ENCODE results near the gene PHF24.

The PHF24 gene

GRCh38 chr9:35028341-35028740, 70.3 kb downstream of the PHF24 start:
- H3K9ac ChIP-seq (ENCODE audit: low read length) = no peak overlapping the region
- no peak overlapping the region for H2BK120ac ChIP-seq (ENCODE audit: insufficient read depth, low read length, poor library complexity)
- H4K8ac ChIP-seq (ENCODE audit: low read depth, low read length) = no peak overlapping the region
- H3K9me3 ChIP-seq (ENCODE audit: insufficient read depth, low read depth, low read length) = peaks cover 2% of the 10 kb centered on the region
- no peak overlapping the region for H3K27ac ChIP-seq (ENCODE audit: low read depth, low read length)
- H3K36me3 ChIP-seq (ENCODE audit: control insufficient read depth in 1 of 2, insufficient read depth in 2 of 2, low read length in 2 of 2) = no peaks in the 10 kb centered on the region
- H4K91ac ChIP-seq (ENCODE audit: low read depth, low read length) = no peak overlapping the region
- peaks cover 6 to 16% of the 10 kb centered on the region in 2 experiments for H3K4me1 ChIP-seq (ENCODE audit: control insufficient read depth in 1 of 2, insufficient read depth in 2 of 2, low read length in 2 of 2)
- no peak overlapping the region for H2AK5ac ChIP-seq (ENCODE audit: low read length)
- no peak overlapping the region for H2BK5ac ChIP-seq (ENCODE audit: low read depth, low read length, poor library complexity)
- no peak overlapping the region for H3K23ac ChIP-seq (ENCODE audit: low read length)
- no peak overlapping the region for H3K4me3 ChIP-seq (ENCODE audit: low read depth, low read length)
- no peak overlapping the region for H3K4me2 ChIP-seq (ENCODE audit: low read length)
- H3K79me2 ChIP-seq (ENCODE audit: control insufficient read depth, insufficient read depth, low read length, poor library complexity) = no peaks in the 10 kb centered on the region
- no peak overlapping the region for H2BK12ac ChIP-seq (ENCODE audit: low read length)
- no peak overlapping the region for H3K4ac ChIP-seq (ENCODE audit: low read depth, low read length)
- H3K27me3 ChIP-seq (ENCODE audit: insufficient read depth, low read length) = no peaks in the 10 kb centered on the region
- H3K18ac ChIP-seq (ENCODE audit: low read length) = no peak overlapping the region
- H2AFZ ChIP-seq (ENCODE audit: insufficient read depth, low read length, poor library complexity) = no peak overlapping the region
- H3K79me1 ChIP-seq (ENCODE audit: low read length) = peaks cover 6% of the 10 kb centered on the region
- H4K12ac ChIP-seq (ENCODE audit: low read depth, low read length) = no peak overlapping the region
- no peak overlapping the region for H3K14ac ChIP-seq (ENCODE audit: low read length)
- DNase-seq = peak in 1 of 2 donors; percentile 44

GRCh38 chr9:35029241-35029640, 71.2 kb downstream of the PHF24 start:
- no peak overlapping the region for H2AFZ ChIP-seq (ENCODE audit: insufficient read depth, low read length, poor library complexity)
- H3K4ac ChIP-seq (ENCODE audit: low read depth, low read length) = no peak overlapping the region
- no peak overlapping the region for H3K9ac ChIP-seq (ENCODE audit: low read length)
- peaks cover 6 to 16% of the 10 kb centered on the region in 2 experiments for H3K4me1 ChIP-seq (ENCODE audit: control insufficient read depth in 1 of 2, insufficient read depth in 2 of 2, low read length in 2 of 2)
- H2BK5ac ChIP-seq (ENCODE audit: low read depth, low read length, poor library complexity) = no peak overlapping the region
- no peak overlapping the region for H3K23ac ChIP-seq (ENCODE audit: low read length)
- peaks cover 6% of the 10 kb centered on the region for H3K79me1 ChIP-seq (ENCODE audit: low read length)
- H4K8ac ChIP-seq (ENCODE audit: low read depth, low read length) = no peak overlapping the region
- no peaks in the 10 kb centered on the region for H3K36me3 ChIP-seq (ENCODE audit: control insufficient read depth in 1 of 2, insufficient read depth in 2 of 2, low read length in 2 of 2)
- H3K27ac ChIP-seq (ENCODE audit: low read depth, low read length) = no peak overlapping the region
- peak; percentile 87 to 91 for DNase-seq
- no peaks in the 10 kb centered on the region for H3K27me3 ChIP-seq (ENCODE audit: insufficient read depth, low read length)
- no peak overlapping the region for H3K4me2 ChIP-seq (ENCODE audit: low read length)
- no peak overlapping the region for H3K18ac ChIP-seq (ENCODE audit: low read length)
- H3K14ac ChIP-seq (ENCODE audit: low read length) = no peak overlapping the region
- no peaks in the 10 kb centered on the region for H3K79me2 ChIP-seq (ENCODE audit: control insufficient read depth, insufficient read depth, low read length, poor library complexity)
- H2BK12ac ChIP-seq (ENCODE audit: low read length) = no peak overlapping the region
- no peak overlapping the region for H4K12ac ChIP-seq (ENCODE audit: low read depth, low read length)
- no peak overlapping the region for H3K4me3 ChIP-seq (ENCODE audit: low read depth, low read length)
- no peak overlapping the region for H2AK5ac ChIP-seq (ENCODE audit: low read length)
- H3K9me3 ChIP-seq (ENCODE audit: insufficient read depth, low read depth, low read length) = peaks cover 2% of the 10 kb centered on the region
- H4K91ac ChIP-seq (ENCODE audit: low read depth, low read length) = no peak overlapping the region
- no peak overlapping the region for H2BK120ac ChIP-seq (ENCODE audit: insufficient read depth, low read length, poor library complexity)
- WGBS (ENCODE audit: extremely low coverage, insufficient coverage, insufficient read length) = no CpG with 5 or more reads among the region's 4 CpGs

GRCh38 chr9:35029852-35030251, 71.8 kb downstream of the PHF24 start:
- Histone ChIP-seq H4K91ac (ENCODE audit: low read depth, low read length) (no peak overlapping the region), H4K12ac (ENCODE audit: low read depth, low read length) (no peak overlapping the region), H2BK12ac (ENCODE audit: low read length) (no peak overlapping the region), H3K18ac (ENCODE audit: low read length) (no peak overlapping the region), H3K4ac (ENCODE audit: low read depth, low read length) (no peak overlapping the region), H3K36me3 (ENCODE audit: control insufficient read depth in 1 of 2, insufficient read depth in 2 of 2, low read length in 2 of 2) (no peaks in the 10 kb centered on the region), H2AFZ (ENCODE audit: insufficient read depth, low read length, poor library complexity) (no peak overlapping the region), H3K4me3 (ENCODE audit: low read depth, low read length) (no peak overlapping the region), H2BK120ac (ENCODE audit: insufficient read depth, low read length, poor library complexity) (no peak overlapping the region), H3K4me1 (ENCODE audit: control insufficient read depth in 1 of 2, insufficient read depth in 2 of 2, low read length in 2 of 2) (peaks cover 6 to 16% of the 10 kb centered on the region in 2 experiments), H3K9ac (ENCODE audit: low read length) (no peak overlapping the region), H3K23ac (ENCODE audit: low read length) (no peak overlapping the region), H3K4me2 (ENCODE audit: low read length) (no peak overlapping the region), H3K9me3 (ENCODE audit: insufficient read depth, low read depth, low read length) (peaks cover 2% of the 10 kb centered on the region), H3K79me2 (ENCODE audit: control insufficient read depth, insufficient read depth, low read length, poor library complexity) (no peaks in the 10 kb centered on the region), H4K8ac (ENCODE audit: low read depth, low read length) (no peak overlapping the region), H3K27me3 (ENCODE audit: insufficient read depth, low read length) (no peaks in the 10 kb centered on the region), H3K14ac (ENCODE audit: low read length) (no peak overlapping the region), H2AK5ac (ENCODE audit: low read length) (no peak overlapping the region), H3K79me1 (ENCODE audit: low read length) (peaks cover 6% of the 10 kb centered on the region), H2BK5ac (ENCODE audit: low read depth, low read length, poor library complexity) (no peak overlapping the region), H3K27ac (ENCODE audit: low read depth, low read length) (no peak overlapping the region)
- peak in 1 of 2 donors; percentile 20 for DNase-seq
- no CpG with 5 or more reads among the region's 2 CpGs for WGBS (ENCODE audit: extremely low coverage, insufficient coverage, insufficient read length)

Data from trophoblast cell (in vitro differentiated cells and primary cell).